HUES64 (cell line): ENCODE measurements around the gene NUTM2A.
"Not testable (repeated sequence)": the region's sequence is repeated elsewhere in the genome, so short reads cannot be mapped to it uniquely, and the experiment has no call there.

Source experiments
- H3K27ac ChIP-seq: 2 replicates; pipeline ENCODE4 v1.7.0; 2013; ENCODE audit warnings: low read depth, low read length, inconsistent platforms
- H3K27me3 ChIP-seq: 2 replicates; pipeline ENCODE4 v1.6.1; 2013; ENCODE audit warnings: mild to moderate bottlenecking, low read length; ENCODE audit not compliant: insufficient read depth
- H3K36me3 ChIP-seq: 2 replicates; pipeline ENCODE4 v1.6.1; 2013; ENCODE audit warnings: mild to moderate bottlenecking, low read length; ENCODE audit not compliant: insufficient read depth
- H3K4me1 ChIP-seq: 2 replicates; pipeline ENCODE4 v1.6.1; 2013; ENCODE audit warnings: mild to moderate bottlenecking, low read length, moderate library complexity; ENCODE audit not compliant: insufficient read depth
- H3K4me3 ChIP-seq: 2 replicates; pipeline ENCODE4 v1.5.1; 2013; ENCODE audit warnings: mild to moderate bottlenecking, low read length, moderate library complexity
- H3K9ac ChIP-seq: 2 replicates; pipeline ENCODE4 v1.6.1; 2013; ENCODE audit warnings: mild to moderate bottlenecking, low read depth, low read length
- H3K9me3 ChIP-seq: 2 replicates; pipeline ENCODE4 v1.6.1; 2013; ENCODE audit warnings: low read depth, low read length; ENCODE audit not compliant: insufficient read depth
- WGBS: fragments of 150-250, 120-280 bp; methylation state at CpG from one replicate; pipeline ENCODE4 v1.1.7; 2013; ENCODE audit warnings: missing lambda C conversion rate; 5-methylcytosine and 5-hydroxymethylcytosine counted together

NUTM2A gene

GRCh38 chr10:87248818-87249353 is 23.6 kb downstream of the NUTM2A start:
- H3K4me1 ChIP-seq, H3K9me3 ChIP-seq, H3K4me3 ChIP-seq, H3K27ac ChIP-seq, H3K27me3 ChIP-seq, H3K36me3 ChIP-seq, H3K9ac ChIP-seq: not testable (repeated sequence)
- WGBS, result no CpG with 5 or more reads among the region's 1 CpG

DNA sequence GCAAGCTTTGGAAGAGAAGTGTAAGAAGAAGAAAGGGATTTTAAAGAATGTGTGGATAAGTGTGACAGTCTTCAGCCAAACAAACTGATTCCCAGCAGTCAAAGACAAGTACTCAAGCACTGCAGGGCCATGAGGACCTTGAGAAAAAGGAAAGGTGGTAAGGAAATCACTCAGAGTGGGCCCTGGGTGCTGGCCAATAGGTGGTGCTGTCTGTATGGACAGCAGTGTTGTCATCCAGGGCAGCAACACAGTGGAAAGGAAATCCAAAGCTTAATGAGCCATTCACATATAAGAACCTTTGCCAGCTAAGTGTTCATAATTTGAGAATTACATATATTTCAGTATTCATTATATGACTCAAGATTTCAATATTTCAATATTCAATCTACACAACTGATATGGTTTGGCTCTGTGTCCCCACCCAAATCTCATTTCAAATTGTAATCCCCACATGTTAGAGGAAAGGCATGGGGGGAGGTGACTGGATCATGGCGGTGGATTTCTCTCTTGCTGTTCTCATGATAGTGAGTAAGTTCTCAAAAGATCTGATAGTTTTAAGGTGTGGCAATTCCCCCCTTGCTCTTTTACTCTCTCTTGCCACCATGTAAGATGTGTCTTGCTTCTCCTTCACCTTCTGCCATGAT is 55.6 kb downstream of the NUTM2A start:
- H3K4me1 ChIP-seq, H3K9ac ChIP-seq, H3K27me3 ChIP-seq, H3K36me3 ChIP-seq, H3K9me3 ChIP-seq, H3K27ac ChIP-seq, H3K4me3 ChIP-seq: not testable (repeated sequence)
- no CpG with 5 or more reads among the region's 1 CpG for WGBS
